Retinal pigment epithelial cell (primary cell): ENCODE data around the gene CXCL11.

Experiments used
- DNase-seq: peaks from one replicate; pipeline ENCODE4 v3.0.0-alpha.2; 2010; ENCODE audit warnings: low read depth
- H3K4me3 ChIP-seq: 2 replicates; pipeline ENCODE4 v1.5.1; 2011; ENCODE audit warnings: mild to moderate bottlenecking, low read length, control low read depth, moderate library complexity
- CTCF ChIP-seq: conservative IDR thresholded peaks from 2 replicates; pipeline ENCODE4 v1.5.1; 2011; ENCODE audit warnings: low read depth, low read length, control low read depth, inconsistent platforms

The CXCL11 gene

GRCh38 chr4:76022031-76022430, 13.8 kb downstream of the CXCL11 start:
- DNase-seq: no peak
- no peak overlapping the region for H3K4me3 ChIP-seq
- TF ChIP-seq CTCF: no peak

GRCh38 chr4:76017056-76017686, 18.7 kb downstream of the CXCL11 start:
- no peak overlapping the region for H3K4me3 ChIP-seq
- TF ChIP-seq CTCF: no peak
- no peak for DNase-seq

- no peak for TF ChIP-seq CTCF
- no peak overlapping the region for H3K4me3 ChIP-seq
- no peak for DNase-seq
These were observed 19.5 kb downstream of the CXCL11 start for GRCh38 chr4:76016393-76016792.

- DNase-seq: no peak
- H3K4me3 ChIP-seq: no peak overlapping the region
- TF ChIP-seq CTCF: no peak
These were observed 22.3 kb downstream of the CXCL11 start for GRCh38 chr4:76013540-76013939.

- no peak for TF ChIP-seq CTCF
- no peak for DNase-seq
- no peak overlapping the region for H3K4me3 ChIP-seq
These were observed 23.5 kb downstream of the CXCL11 start for GRCh38 chr4:76012388-76012801.

GRCh38 chr4:76011700-76012387, 24.0 kb downstream of the CXCL11 start:
- no peak for DNase-seq
- H3K4me3 ChIP-seq: no peak overlapping the region
- no peak for TF ChIP-seq CTCF
